ENCODE measurements around the gene CLCN7.

- TF ChIP-seq, protein P1, sequence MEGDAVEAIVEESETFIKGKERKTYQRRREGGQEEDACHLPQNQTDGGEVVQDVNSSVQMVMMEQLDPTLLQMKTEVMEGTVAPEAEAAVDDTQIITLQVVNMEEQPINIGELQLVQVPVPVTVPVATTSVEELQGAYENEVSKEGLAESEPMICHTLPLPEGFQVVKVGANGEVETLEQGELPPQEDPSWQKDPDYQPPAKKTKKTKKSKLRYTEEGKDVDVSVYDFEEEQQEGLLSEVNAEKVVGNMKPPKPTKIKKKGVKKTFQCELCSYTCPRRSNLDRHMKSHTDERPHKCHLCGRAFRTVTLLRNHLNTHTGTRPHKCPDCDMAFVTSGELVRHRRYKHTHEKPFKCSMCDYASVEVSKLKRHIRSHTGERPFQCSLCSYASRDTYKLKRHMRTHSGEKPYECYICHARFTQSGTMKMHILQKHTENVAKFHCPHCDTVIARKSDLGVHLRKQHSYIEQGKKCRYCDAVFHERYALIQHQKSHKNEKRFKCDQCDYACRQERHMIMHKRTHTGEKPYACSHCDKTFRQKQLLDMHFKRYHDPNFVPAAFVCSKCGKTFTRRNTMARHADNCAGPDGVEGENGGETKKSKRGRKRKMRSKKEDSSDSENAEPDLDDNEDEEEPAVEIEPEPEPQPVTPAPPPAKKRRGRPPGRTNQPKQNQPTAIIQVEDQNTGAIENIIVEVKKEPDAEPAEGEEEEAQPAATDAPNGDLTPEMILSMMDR (IDR thresholded peaks at IDR 0.05) = no peak
- TF ChIP-seq POLR2A (IDR thresholded peaks at IDR 0.05) (no peak), POLR2AphosphoS5 (IDR thresholded peaks at IDR 0.05) (no peak), EP300 (IDR thresholded peaks at IDR 0.05) (no peak)
Observed at GRCh38 chr16:1429631-1430030, 45.2 kb downstream of the CLCN7 start.

Data from stomach (tissue), 4 donors.